Measurements from ENCODE around the gene DPP7.

- TF ChIP-seq, protein P1, sequence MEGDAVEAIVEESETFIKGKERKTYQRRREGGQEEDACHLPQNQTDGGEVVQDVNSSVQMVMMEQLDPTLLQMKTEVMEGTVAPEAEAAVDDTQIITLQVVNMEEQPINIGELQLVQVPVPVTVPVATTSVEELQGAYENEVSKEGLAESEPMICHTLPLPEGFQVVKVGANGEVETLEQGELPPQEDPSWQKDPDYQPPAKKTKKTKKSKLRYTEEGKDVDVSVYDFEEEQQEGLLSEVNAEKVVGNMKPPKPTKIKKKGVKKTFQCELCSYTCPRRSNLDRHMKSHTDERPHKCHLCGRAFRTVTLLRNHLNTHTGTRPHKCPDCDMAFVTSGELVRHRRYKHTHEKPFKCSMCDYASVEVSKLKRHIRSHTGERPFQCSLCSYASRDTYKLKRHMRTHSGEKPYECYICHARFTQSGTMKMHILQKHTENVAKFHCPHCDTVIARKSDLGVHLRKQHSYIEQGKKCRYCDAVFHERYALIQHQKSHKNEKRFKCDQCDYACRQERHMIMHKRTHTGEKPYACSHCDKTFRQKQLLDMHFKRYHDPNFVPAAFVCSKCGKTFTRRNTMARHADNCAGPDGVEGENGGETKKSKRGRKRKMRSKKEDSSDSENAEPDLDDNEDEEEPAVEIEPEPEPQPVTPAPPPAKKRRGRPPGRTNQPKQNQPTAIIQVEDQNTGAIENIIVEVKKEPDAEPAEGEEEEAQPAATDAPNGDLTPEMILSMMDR (IDR thresholded peaks at IDR 0.05), result no peak
- peak; percentile 27 to 38 for TF ChIP-seq POLR2A (IDR thresholded peaks at IDR 0.05)
Observed at GRCh38 chr9:137077010-137077747, 37.4 kb downstream of the DPP7 start, which contains the start of gene UAP1L1.
